Fibroblast of villous mesenchyme (primary cell): Measurements from ENCODE around the gene PLCL1. TPM values are rescaled to one million over a fixed set of nuclear protein-coding genes. Genes with fewer than 3 reads are reported as not detected.

Experiments
- DNase-seq: peaks from one replicate; pipeline ENCODE4 v3.0.0-alpha.2; 2010; ENCODE audit warnings: low read depth
- H3K4me3 ChIP-seq: 2 replicates; pipeline ENCODE4 v1.5.1; 2011; ENCODE audit warnings: low read depth, mild to moderate bottlenecking, low read length
- total RNA-seq: library from RNA; depleted of rRNA; stranded (reverse); fragments of >200 nt; gene quantifications from 2 replicates; pipeline ENCODE4 v1.2.3, GENCODE V29; 2012
- TF ChIP-seq, protein P1 (sequence below): IDR thresholded peaks from 2 replicates; pipeline ENCODE4 v1.5.1; 2012; ENCODE audit warnings: low read depth, mild to moderate bottlenecking, low read length; ENCODE audit not compliant: insufficient read depth

PLCL1 gene
- total RNA-seq, 1 donor, result 0.43 TPM

DNA sequence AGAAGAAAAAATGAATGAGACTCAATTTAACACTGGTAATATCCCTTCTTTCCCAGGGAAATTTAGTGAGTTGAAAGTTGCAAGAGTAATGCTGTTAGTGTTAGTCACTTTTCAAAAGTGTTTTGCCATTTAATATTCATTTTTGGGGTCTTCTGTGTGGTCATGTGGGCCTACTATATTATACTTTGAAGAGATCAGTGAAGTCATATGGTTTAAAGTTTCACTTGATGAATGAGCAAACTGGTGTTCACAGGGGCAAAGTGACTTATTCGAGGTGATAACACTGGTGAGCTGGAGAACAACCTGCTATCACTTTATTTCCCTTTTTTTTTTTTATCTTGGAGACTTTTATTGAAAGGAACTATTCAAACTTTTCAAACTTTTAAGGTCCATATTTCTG lies 196.0 kb downstream of the PLCL1 start:
- no peak overlapping the region for H3K4me3 ChIP-seq
- DNase-seq, result no peak
- TF ChIP-seq, protein P1, sequence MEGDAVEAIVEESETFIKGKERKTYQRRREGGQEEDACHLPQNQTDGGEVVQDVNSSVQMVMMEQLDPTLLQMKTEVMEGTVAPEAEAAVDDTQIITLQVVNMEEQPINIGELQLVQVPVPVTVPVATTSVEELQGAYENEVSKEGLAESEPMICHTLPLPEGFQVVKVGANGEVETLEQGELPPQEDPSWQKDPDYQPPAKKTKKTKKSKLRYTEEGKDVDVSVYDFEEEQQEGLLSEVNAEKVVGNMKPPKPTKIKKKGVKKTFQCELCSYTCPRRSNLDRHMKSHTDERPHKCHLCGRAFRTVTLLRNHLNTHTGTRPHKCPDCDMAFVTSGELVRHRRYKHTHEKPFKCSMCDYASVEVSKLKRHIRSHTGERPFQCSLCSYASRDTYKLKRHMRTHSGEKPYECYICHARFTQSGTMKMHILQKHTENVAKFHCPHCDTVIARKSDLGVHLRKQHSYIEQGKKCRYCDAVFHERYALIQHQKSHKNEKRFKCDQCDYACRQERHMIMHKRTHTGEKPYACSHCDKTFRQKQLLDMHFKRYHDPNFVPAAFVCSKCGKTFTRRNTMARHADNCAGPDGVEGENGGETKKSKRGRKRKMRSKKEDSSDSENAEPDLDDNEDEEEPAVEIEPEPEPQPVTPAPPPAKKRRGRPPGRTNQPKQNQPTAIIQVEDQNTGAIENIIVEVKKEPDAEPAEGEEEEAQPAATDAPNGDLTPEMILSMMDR, result no peak

GRCh38 chr2:198004173-198004572 lies 199.8 kb downstream of the PLCL1 start:
- DNase-seq, result no peak
- no peak overlapping the region for H3K4me3 ChIP-seq
- TF ChIP-seq, protein P1, result no peak

DNA sequence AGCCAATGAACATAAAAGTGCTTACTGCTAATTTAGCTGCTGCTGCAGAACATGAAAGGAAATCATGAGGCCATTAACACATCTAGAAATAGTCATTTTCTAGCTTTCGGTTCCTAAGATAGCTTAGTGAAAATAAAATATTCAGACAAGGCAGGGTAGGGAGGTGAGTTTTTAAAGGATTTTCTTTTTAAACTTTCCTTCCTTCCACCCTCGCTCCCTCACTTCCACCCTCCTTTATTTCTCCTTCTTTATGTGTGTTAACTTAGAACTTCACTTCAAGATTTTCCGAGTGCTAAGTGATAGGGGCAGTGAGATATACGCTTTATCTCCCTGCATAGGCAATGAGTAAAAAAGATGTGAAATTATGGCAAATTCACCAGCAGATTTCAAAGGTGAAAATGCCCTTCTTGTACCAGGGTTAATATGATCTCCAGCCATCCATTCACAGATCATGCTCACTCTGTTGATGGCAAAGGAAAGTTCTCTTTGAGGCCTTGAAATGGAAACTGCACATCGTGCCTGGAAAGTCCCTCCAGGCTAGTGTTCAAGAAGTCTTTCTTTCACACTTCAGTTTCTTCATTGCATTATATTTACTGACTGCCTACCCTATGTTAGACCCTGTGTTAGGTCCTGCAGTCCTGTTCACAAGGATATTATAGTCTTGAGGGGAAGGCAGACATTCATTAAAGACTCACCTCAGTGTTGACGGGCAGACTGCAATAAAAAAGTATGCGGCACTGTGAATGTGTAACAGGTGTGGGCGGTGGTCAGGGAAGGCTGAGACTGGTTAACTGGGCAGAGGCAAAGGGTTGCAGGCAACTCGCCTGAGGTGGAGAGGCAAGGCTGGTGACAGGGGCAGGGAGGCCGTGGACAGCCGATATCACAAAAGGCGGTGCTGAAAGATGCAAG lies 200.8 kb downstream of the PLCL1 start:
- TF ChIP-seq, protein P1, result no peak
- no peak overlapping the region for H3K4me3 ChIP-seq
- no peak for DNase-seq

DNA sequence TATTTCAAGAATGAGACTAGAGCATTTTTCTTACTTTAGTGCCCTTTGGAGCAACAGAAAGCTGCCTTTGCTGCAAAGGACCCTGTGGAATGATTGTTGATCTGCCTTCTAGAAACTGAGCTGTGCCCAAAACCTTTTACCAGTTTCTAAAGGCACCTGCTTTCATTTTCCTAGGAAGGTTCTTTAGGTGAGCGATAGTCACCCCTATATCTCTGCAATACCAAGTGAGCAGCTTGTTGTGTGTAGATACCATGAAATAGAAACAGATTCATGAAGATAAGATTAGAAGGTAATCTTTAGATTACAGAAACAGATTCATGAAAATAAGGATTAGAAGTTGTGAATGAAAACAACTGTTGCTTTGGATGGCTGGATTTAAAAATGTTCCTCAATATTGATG lies 202.3 kb downstream of the PLCL1 start:
- TF ChIP-seq, protein P1, result no peak
- DNase-seq, result no peak
- H3K4me3 ChIP-seq, result no peak overlapping the region

GRCh38 chr2:198008230-198008629 lies 203.8 kb downstream of the PLCL1 start:
- H3K4me3 ChIP-seq, result no peak overlapping the region
- DNase-seq, result no peak
- TF ChIP-seq, protein P1, result no peak

GRCh38 chr2:198012025-198012424 lies 207.6 kb downstream of the PLCL1 start:
- H3K4me3 ChIP-seq, result no peak overlapping the region
- TF ChIP-seq, protein P1, result no peak
- DNase-seq, result no peak
